ENCODE results near the gene GNG2.

GRCh38 chr14:51844081-51844881 lies 16.1 kb upstream of the GNG2 start:
- TF ChIP-seq ZNF431 (CRISPR knock-in tag; IDR thresholded peaks at IDR 0.05) (no peak), HMG20B (CRISPR knock-in tag; IDR thresholded peaks at IDR 0.05) (no peak), CTCF (IDR thresholded peaks at IDR 0.05 in 2 of 3, conservative IDR thresholded peaks at IDR 0.05 in 1 of 3; ENCODE audit: insufficient read depth in 2 of 3, low read depth in 1 of 3, low read length in 3 of 3) (no peak), ZFX (CRISPR knock-in tag; IDR thresholded peaks at IDR 0.05) (no peak), HINFP (tag; conservative IDR thresholded peaks at IDR 0.05; ENCODE audit: low read depth) (no peak), SP2 (IDR thresholded peaks at IDR 0.05; ENCODE audit: extremely low read depth, low read depth, low read length, poor library complexity, severe bottlenecking) (no peak), TBP (optimal IDR thresholded peaks at IDR 0.05; ENCODE audit: low read depth, low read length) (no peak), NR0B1 (IDR thresholded peaks at IDR 0.05; ENCODE audit: partially characterized antibody) (no peak), PML (IDR thresholded peaks at IDR 0.05; ENCODE audit: low read length) (no peak), CBFA2T3 (IDR thresholded peaks at IDR 0.05) (no peak), UBTF (IDR thresholded peaks at IDR 0.05; ENCODE audit: borderline replicate concordance in 1 of 2, low read depth in 2 of 2, low read length in 2 of 2) (no peak), CREM (IDR thresholded peaks at IDR 0.05; ENCODE audit: low read depth) (no peak), JUNB (CRISPR knock-in tag; conservative IDR thresholded peaks at IDR 0.05) (no peak), MCM7 (IDR thresholded peaks at IDR 0.05) (no peak)
